ENCODE results near the gene CORO1A. TPM values are rescaled to one million over a fixed set of nuclear protein-coding genes. Genes with fewer than 3 reads are reported as not detected.
A peak's percentile ranks its signal among the peaks of the same experiment; 100 is the strongest.
"Not testable (repeated sequence)": the region's sequence is repeated elsewhere in the genome, so short reads cannot be mapped to it uniquely, and the experiment has no call there.

The CORO1A gene
- total RNA-seq, 1 donor from 2014 or later: 7.4 TPM

DNA sequence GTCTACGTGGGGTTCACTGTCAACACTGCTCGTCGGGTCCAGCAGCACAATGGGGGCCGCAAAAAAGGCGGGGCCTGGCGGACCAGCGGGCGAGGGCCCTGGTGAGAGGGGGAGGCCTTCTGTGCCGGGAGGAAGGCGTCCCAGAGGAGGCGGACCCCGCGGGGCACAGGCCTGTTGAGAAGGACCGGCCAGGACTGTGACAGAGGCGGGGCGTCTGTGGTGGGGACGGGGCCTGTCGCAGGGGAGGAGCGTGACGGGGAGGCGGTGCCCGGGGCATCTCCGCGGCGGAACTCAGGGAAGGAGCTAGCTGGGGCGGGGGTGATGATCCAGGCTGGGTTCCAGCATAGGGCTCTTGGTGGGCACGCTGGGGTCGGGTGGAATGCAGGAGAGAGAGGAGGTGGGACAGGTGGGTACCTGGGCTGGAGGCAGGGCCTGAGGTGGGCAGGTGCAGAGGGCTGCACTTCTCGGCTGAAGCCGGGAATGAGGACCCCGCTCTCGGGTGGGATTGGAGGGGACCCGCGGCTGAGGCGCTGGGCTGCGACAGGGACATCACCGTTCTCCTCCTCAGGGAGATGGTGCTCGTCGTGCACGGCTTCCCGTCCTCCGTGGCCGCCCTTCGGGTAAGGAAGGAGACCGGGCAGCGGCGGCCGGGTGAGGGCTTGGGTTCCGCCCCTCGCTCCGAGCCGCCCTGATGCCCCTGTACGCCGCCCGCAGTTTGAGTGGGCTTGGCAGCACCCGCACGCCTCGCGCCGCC lies 10.9 kb downstream of the CORO1A start:
- DNase-seq (ENCODE audit: low spot score); intact Hi-C loops (cut with DNase I): not testable (repeated sequence)

DNA sequence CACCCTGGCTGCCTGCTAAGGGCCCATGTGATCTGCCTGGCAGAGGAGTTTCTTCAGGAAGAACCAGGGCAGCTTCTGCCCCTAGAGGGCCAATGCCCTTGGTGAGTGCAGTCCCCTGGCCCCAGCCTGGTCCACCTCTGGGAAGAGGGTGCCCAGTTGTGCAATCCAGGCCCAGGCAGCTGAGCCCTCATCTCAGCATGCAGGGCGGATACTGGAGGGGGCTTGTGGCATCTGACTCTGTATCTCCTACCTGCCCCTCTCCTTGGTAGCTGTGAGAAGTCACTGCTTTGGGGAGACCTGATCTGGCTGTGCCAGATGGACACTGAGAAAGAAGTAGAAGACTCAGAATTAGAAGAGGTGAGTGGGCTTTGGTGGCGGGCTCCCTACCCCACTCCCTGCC lies 13.6 kb downstream of the CORO1A start:
- DNase-seq (ENCODE audit: low spot score); intact Hi-C loops (cut with DNase I): not testable (repeated sequence)

DNA sequence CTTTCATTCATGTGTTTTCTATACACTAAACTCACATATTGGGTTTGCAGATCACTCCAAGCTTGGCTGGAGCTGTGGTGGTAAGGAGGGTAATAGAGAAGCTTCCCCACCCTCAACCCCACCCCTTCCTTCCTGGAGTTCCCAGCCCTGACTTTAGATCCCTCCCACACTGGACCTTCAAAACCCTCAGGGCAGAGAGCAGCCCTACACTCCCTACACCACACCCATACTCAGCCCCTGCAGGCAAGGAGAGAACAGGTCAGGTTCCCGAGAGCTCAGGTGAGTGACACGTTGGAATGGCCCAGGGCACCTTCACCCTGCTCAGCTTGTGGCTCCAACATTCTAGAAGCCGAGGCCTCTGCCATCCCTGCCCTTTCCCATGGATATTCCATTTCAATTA lies 15.6 kb downstream of the CORO1A start, which contains the start of gene SULT1A3:
TSS of gene SULT1A3 (plus strand) at position 207 of the 400 bp plus-strand sequence. CDS start 1,474 bp downstream, outside the sequence.
- intact Hi-C loops (cut with DNase I); DNase-seq (ENCODE audit: low spot score): not testable (repeated sequence)

GRCh38 chr16:30199608-30200343 lies 16.4 kb downstream of the CORO1A start:
- intact Hi-C loops (cut with DNase I); DNase-seq (ENCODE audit: low spot score): not testable (repeated sequence)

DNA sequence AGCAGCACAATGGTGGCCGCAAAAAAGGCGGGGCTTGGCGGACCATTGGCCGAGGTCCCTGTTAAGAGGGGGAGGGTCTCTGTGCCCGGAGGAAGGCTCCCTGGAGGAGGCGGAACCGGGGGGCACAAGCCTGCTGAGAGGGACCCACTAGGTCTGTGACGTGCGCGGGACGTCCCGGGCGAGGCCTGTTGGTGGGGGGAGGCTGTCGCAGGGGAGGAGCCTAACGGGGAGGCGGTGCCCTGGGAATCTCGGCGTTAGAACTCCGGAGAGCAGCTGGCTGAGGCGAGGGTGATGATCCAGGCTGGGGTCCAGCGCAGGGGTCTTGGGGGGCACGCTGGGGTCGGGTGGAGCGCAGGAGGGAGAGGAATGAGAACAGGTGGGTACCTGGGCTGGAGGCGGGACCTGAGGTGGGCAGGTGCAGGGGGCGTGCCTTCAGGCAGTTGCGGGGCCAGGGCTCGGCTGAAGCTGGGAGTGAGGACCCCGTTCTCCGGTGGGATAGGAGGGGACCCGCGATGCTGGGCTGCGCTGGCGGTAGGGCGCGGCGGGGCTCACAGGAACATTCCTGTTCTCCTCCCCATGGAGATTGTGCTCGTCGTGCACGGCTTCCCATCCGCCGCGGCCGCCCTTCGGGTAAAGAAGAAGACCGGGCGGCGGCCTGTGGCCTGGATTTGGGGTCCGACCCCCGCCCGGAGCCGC lies 22.3 kb downstream of the CORO1A start:
- intact Hi-C loops (cut with DNase I); DNase-seq (ENCODE audit: low spot score): not testable (repeated sequence)

DNA sequence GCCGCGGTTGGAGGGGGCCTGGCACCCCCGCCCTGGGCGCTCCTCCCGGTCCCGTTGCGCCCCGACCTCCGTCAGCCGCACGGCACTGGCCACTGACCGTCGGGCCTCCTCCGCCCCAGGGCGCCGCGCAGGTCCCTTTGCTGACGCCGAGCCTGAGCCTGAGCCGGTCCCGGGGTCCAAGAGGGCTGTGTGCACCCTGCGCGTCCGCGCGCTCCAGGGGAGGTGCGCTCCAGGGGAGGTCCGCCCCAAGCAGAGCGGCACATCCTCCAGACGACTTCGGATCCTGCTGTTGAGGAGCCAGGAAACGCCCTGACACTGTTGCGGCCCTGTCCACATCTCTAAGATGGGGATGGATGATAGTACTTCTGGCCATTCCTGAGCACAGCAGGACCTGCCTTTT lies 22.9 kb downstream of the CORO1A start:
- DNase-seq (ENCODE audit: low spot score): not testable (repeated sequence)

DNA sequence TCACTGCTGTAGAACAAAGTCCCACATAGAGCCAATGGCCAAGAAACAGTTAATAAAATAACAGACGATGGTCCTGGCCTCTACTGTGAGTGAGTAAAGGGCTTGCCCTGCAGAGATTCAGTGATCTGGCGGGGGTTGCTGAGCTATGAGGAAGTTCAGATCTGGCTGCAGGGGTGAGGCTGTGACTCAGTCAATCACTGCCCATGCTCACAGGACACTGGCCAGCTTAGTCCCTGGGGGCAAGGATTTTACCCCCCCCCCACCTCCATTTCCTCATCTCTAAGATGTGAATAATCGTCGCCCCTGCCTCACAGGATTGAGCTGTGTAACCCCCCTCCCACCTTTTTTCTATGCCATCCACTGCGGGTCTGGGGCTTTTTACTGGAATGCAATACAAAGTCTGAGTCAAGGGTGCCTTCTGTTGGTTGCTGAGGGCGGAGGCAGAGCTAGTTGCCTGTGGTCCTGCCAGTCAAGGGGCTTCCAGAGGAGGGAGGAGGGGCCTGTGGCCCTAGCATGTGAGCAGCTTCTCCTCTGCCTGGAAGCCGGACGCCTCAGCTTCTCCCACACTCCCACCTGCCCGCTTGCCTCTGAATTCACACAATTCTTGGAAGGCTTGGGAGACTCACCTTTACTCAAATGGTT lies 23.8 kb downstream of the CORO1A start:
- DNase-seq (ENCODE audit: low spot score): not testable (repeated sequence)

More for the DNA sequence above, 22.9 kb downstream of the CORO1A start:
- intact Hi-C loops (cut with DNase I): not testable (repeated sequence)

GRCh38 chr16:30209032-30209431 lies 25.6 kb downstream of the CORO1A start:
- peak; percentile 83 for DNase-seq (ENCODE audit: low spot score)

More for the DNA sequence above, 23.8 kb downstream of the CORO1A start:
- intact Hi-C loops (cut with DNase I): not testable (repeated sequence)

GRCh38 chr16:30211414-30211813 lies 28.0 kb downstream of the CORO1A start:
- intact Hi-C loops (cut with DNase I); DNase-seq (ENCODE audit: low spot score): not testable (repeated sequence)

More at GRCh38 chr16:30209032-30209431, 25.6 kb downstream of the CORO1A start:
- intact Hi-C loops (cut with DNase I): not testable (repeated sequence)

GRCh38 chr16:30217082-30217481 lies 33.7 kb downstream of the CORO1A start:
- intact Hi-C loops (cut with DNase I): not testable (repeated sequence)
- peak; percentile 62 for DNase-seq (ENCODE audit: low spot score)

Other genes starting within 250 kb of the CORO1A start
- 66.4 TPM for gene TMEM219, start 221.5 kb upstream of the CORO1A start, total RNA-seq
- gene TAOK2, start 209.7 kb upstream of the CORO1A start, total RNA-seq: 38.9 TPM
- gene HIRIP3, start 188.0 kb upstream of the CORO1A start, total RNA-seq: 17.4 TPM
- 36.8 TPM for gene INO80E, start 187.4 kb upstream of the CORO1A start, total RNA-seq
- 0.38 TPM for gene DOC2A, start 172.6 kb upstream of the CORO1A start, total RNA-seq
- not detected for gene C16orf92, start 160.4 kb upstream of the CORO1A start, total RNA-seq
- not detected for gene TLCD3B, start 152.3 kb upstream of the CORO1A start, total RNA-seq
- 3,068 TPM for gene ALDOA, start 117.8 kb upstream of the CORO1A start, total RNA-seq
- 44.1 TPM for gene PPP4C, start 107.6 kb upstream of the CORO1A start, total RNA-seq
- 0.57 TPM for gene TBX6, start 91.7 kb upstream of the CORO1A start, total RNA-seq
- 43.2 TPM for gene YPEL3, start 87.4 kb upstream of the CORO1A start, total RNA-seq
- gene GDPD3, start 70.1 kb upstream of the CORO1A start, total RNA-seq: 3.0 TPM
- gene MAPK3, start 60.4 kb upstream of the CORO1A start, total RNA-seq: 47.8 TPM
- gene BOLA2B, start 10.1 kb downstream of the CORO1A start, total RNA-seq: 59.6 TPM
- 24.9 TPM for gene SLX1A, start 10.3 kb downstream of the CORO1A start, total RNA-seq
- 7.0 TPM for gene SULT1A3, start 15.7 kb downstream of the CORO1A start, total RNA-seq
- 3.2 TPM for gene NPIPB13, start 64.9 kb downstream of the CORO1A start, total RNA-seq
- gene CD2BP2, start 171.7 kb downstream of the CORO1A start, total RNA-seq: 41.7 TPM
- gene TBC1D10B, start 186.9 kb downstream of the CORO1A start, total RNA-seq: 23.7 TPM
- 0.59 TPM for gene MYL11, start 191.2 kb downstream of the CORO1A start, total RNA-seq
- gene SEPTIN1, start 199.0 kb downstream of the CORO1A start, total RNA-seq: 2.2 TPM
- gene ZNF48, start 211.8 kb downstream of the CORO1A start, total RNA-seq: 6.1 TPM
- 7.5 TPM for gene ZNF771, start 224.0 kb downstream of the CORO1A start, total RNA-seq
- 23.1 TPM for gene DCTPP1, start 246.4 kb downstream of the CORO1A start, total RNA-seq